Neural progenitor cell (in vitro differentiated cells): ENCODE data around the gene ELL. TPM values are rescaled to one million over a fixed set of nuclear protein-coding genes. Genes with fewer than 3 reads are reported as not detected.

Source experiments
- DNase-seq: peaks from one replicate; pipeline ENCODE4 v3.0.0-alpha.2; 2016; ENCODE audit warnings: low spot score
- H2AFZ ChIP-seq: fragments of 200-600 bp; sonication (generic); replicated peaks from 2 replicates; pipeline ENCODE4 v1.6.1; 2016; ENCODE audit warnings: antibody characterized with exemption
- H3F3A ChIP-seq: fragments of 200-600 bp; sonication (generic); 2 replicates; pipeline ENCODE4 v1.6.1; 2016; ENCODE audit warnings: antibody characterized with exemption, low read depth
- H3K27ac ChIP-seq: fragments of 200-600 bp; sonication (generic); 2 replicates; pipeline ENCODE4 v1.5.1; 2016; ENCODE audit warnings: mild to moderate bottlenecking
- H3K27me3 ChIP-seq: fragments of 200-600 bp; sonication (generic); 2 replicates; pipeline ENCODE4 v1.6.1; 2016; ENCODE audit warnings: mild to moderate bottlenecking, moderate library complexity
- H3K36me3 ChIP-seq: fragments of 200-600 bp; sonication (generic); 2 replicates; pipeline ENCODE4 v1.5.1; 2016
- H3K4me1 ChIP-seq: fragments of 200-600 bp; sonication (generic); 2 replicates; pipeline ENCODE4 v1.6.1; 2016; ENCODE audit warnings: mixed run types
- H3K4me2 ChIP-seq: fragments of 200-600 bp; sonication (generic); 2 replicates; pipeline ENCODE4 v1.6.1; 2016
- H3K4me3 ChIP-seq: fragments of 200-600 bp; sonication (generic); 2 replicates; pipeline ENCODE4 v1.5.1; 2016
- H3K79me2 ChIP-seq: fragments of 200-600 bp; sonication (generic); 2 replicates; pipeline ENCODE4 v1.6.1; 2016; ENCODE audit warnings: low read depth
- H3K9ac ChIP-seq: fragments of 200-600 bp; sonication (generic); 2 replicates; pipeline ENCODE4 v1.6.1; 2016
- H3K9me3 ChIP-seq: fragments of 200-600 bp; sonication (generic); 2 replicates; pipeline ENCODE4 v1.5.1; 2016; ENCODE audit warnings: low read depth
- H4K20me1 ChIP-seq: fragments of 200-600 bp; sonication (generic); 2 replicates; pipeline ENCODE4 v1.6.1; 2016; ENCODE audit warnings: low read depth
- H3K27ac Mint-ChIP-seq: 3 replicates; pipeline ENCODE4 v1.8.0; 2021; ENCODE audit warnings: mixed read lengths
- H3K27me3 Mint-ChIP-seq: 2 replicates; pipeline ENCODE4 v1.8.0; 2022; ENCODE audit warnings: low read depth, mild to moderate bottlenecking, inconsistent platforms, moderate library complexity, mixed read lengths; ENCODE audit not compliant: insufficient read depth
- H3K36me3 Mint-ChIP-seq: 3 replicates; pipeline ENCODE4 v1.8.0; 2021; ENCODE audit warnings: mixed read lengths
- H3K4me1 Mint-ChIP-seq: 3 replicates; pipeline ENCODE4 v1.8.0; 2021; ENCODE audit warnings: mixed read lengths
- H3K4me3 Mint-ChIP-seq: 3 replicates; pipeline ENCODE4 v1.8.0; 2021; ENCODE audit warnings: mild to moderate bottlenecking, moderate library complexity, mixed read lengths
- H3K9me3 Mint-ChIP-seq: 3 replicates; pipeline ENCODE4 v1.8.0; 2020; ENCODE audit warnings: mixed read lengths
- CTCF ChIP-seq: fragments of 200-600 bp; sonication (generic); IDR thresholded peaks from 2 replicates; pipeline ENCODE4 v1.5.1; 2017; ENCODE audit warnings: antibody characterized with exemption, mild to moderate bottlenecking
- EZH2 ChIP-seq: fragments of 200-600 bp; sonication (generic); IDR thresholded peaks from 2 replicates; pipeline ENCODE4 v1.6.1; 2017; ENCODE audit warnings: antibody characterized with exemption, mild to moderate bottlenecking, moderate library complexity
- EZH2phosphoT487 ChIP-seq: fragments of 200-600 bp; sonication (generic); IDR thresholded peaks from 2 replicates; pipeline ENCODE4 v1.6.1; 2017; ENCODE audit warnings: antibody characterized with exemption
- total RNA-seq: library from RNA; depleted of rRNA; stranded (reverse); fragments of >200 nt; gene quantifications from 2 replicates; pipeline ENCODE4 v1.2.3, GENCODE V29; 2015; ENCODE audit warnings: low replicate concordance

The ELL gene
- total RNA-seq, 1 donor from 2014 or later: 2.9 TPM

GRCh38 chr19:18475004-18475453, 46.8 kb downstream of the ELL start:
- Histone ChIP-seq H3K4me3 (no peak overlapping the region), H3K79me2 (peaks cover 9% of the 10 kb centered on the region), H3K36me3 (no peaks in the 10 kb centered on the region), H3K9me3 (no peaks in the 10 kb centered on the region), H3K27me3 (no peaks in the 10 kb centered on the region), H3F3A (no peaks in the 10 kb centered on the region), H4K20me1 (peaks cover 41% of the 10 kb centered on the region), H3K4me1 (no peaks in the 10 kb centered on the region), H3K4me2 (no peak overlapping the region), H2AFZ (no peak overlapping the region), H3K9ac (no peak overlapping the region), H3K27ac (no peak overlapping the region)
- Mint-ChIP-seq H3K36me3 (peaks cover 7% of the 10 kb centered on the region), H3K27me3 (no peaks in the 10 kb centered on the region), H3K4me3 (no peak overlapping the region), H3K4me1 (peaks cover 26% of the 10 kb centered on the region), H3K9me3 (peaks cover 2% of the 10 kb centered on the region), H3K27ac (no peak overlapping the region)
- TF ChIP-seq EZH2: no peak
- TF ChIP-seq EZH2phosphoT487: no peak
- TF ChIP-seq CTCF: no peak
- DNase-seq: no peak

GRCh38 chr19:18474366-18474887, 47.4 kb downstream of the ELL start:
- peaks cover 22% of the 10 kb centered on the region for H3K4me1 Mint-ChIP-seq
- no peaks in the 10 kb centered on the region for H3K27me3 ChIP-seq
- no peak overlapping the region for H3K4me3 Mint-ChIP-seq
- peaks cover 7% of the 10 kb centered on the region for H3K36me3 Mint-ChIP-seq
- no peaks in the 10 kb centered on the region for H3K4me1 ChIP-seq
- no peak overlapping the region for H3K27ac Mint-ChIP-seq
- no peak overlapping the region for H3K27ac ChIP-seq
- peaks cover 47% of the 10 kb centered on the region for H4K20me1 ChIP-seq
- TF ChIP-seq EZH2phosphoT487: no peak
- TF ChIP-seq CTCF: no peak
- no peak for TF ChIP-seq EZH2
- DNase-seq: no peak
- H3K9me3 Mint-ChIP-seq: peaks cover 2% of the 10 kb centered on the region
- H3K9ac ChIP-seq: no peak overlapping the region
- no peaks in the 10 kb centered on the region for H3F3A ChIP-seq
- no peaks in the 10 kb centered on the region for H3K9me3 ChIP-seq
- peaks cover 9% of the 10 kb centered on the region for H3K79me2 ChIP-seq
- no peak overlapping the region for H3K4me3 ChIP-seq
- no peak overlapping the region for H2AFZ ChIP-seq
- H3K4me2 ChIP-seq: no peak overlapping the region
- no peaks in the 10 kb centered on the region for H3K36me3 ChIP-seq
- no peaks in the 10 kb centered on the region for H3K27me3 Mint-ChIP-seq

GRCh38 chr19:18473706-18474087, 48.2 kb downstream of the ELL start:
- Histone ChIP-seq H3K4me2 (no peak overlapping the region), H3K79me2 (peaks cover 9% of the 10 kb centered on the region), H3K9me3 (no peaks in the 10 kb centered on the region), H3K4me1 (no peaks in the 10 kb centered on the region), H3K4me3 (no peak overlapping the region), H4K20me1 (peaks cover 54% of the 10 kb centered on the region), H3K27me3 (no peaks in the 10 kb centered on the region), H3K9ac (no peak overlapping the region), H2AFZ (no peak overlapping the region), H3F3A (no peaks in the 10 kb centered on the region), H3K27ac (no peak overlapping the region), H3K36me3 (no peaks in the 10 kb centered on the region)
- Mint-ChIP-seq H3K36me3 (peaks cover 7% of the 10 kb centered on the region), H3K27ac (no peak overlapping the region), H3K4me3 (peak overlapping the region; percentile 62), H3K9me3 (peaks cover 2% of the 10 kb centered on the region), H3K27me3 (no peaks in the 10 kb centered on the region), H3K4me1 (peaks cover 22% of the 10 kb centered on the region)
- DNase-seq: no peak
- no peak for TF ChIP-seq EZH2
- TF ChIP-seq EZH2phosphoT487: no peak
- TF ChIP-seq CTCF: no peak
